B cell (primary cell): ENCODE data around the gene GET4. TPM values are rescaled to one million over a fixed set of nuclear protein-coding genes. Genes with fewer than 3 reads are reported as not detected.

Source experiments
- ATAC-seq: fragments of 200-7000 bp; cut with Tn5 transposase; one replicate; pipeline ENCODE4 v1.10.0; 2021; ENCODE audit warnings: low read depth, mild to moderate bottlenecking, moderate number of reproducible peaks, moderate library complexity
- CTCF ChIA-PET: fragments of 350-600 bp; sonication (Branson Sonifier 250); formaldehyde crosslinking; loops from one replicate; lab custom pipeline; 2021; ENCODE audit warnings: antibody characterized with exemption, inconsistent platforms; lab: Charles Lee
- POLR2A ChIA-PET: fragments of 350-600 bp; sonication (Branson Sonifier 250); formaldehyde crosslinking; loops from one replicate; lab custom pipeline; 2021; ENCODE audit warnings: antibody characterized with exemption; lab: Charles Lee
- DNase-seq: peaks from one replicate; pipeline ENCODE4 v3.0.0; 2013
- H2AFZ ChIP-seq: 2 replicates; pipeline ENCODE4 v1.6.1; 2012; ENCODE audit warnings: mild to moderate bottlenecking, low read depth, low read length; ENCODE audit not compliant: insufficient read depth, poor library complexity, severe bottlenecking
- H3K27ac ChIP-seq, 2 donors: 1 replicate in 1 of 2; 2 replicates in 1 of 2; pipeline ENCODE4 v1.5.1; 2012 to 2013; ENCODE audit warnings: low read length in 2 of 2, mild to moderate bottlenecking in 2 of 2, moderate library complexity in 1 of 2
- H3K27me3 ChIP-seq, 4 experiments: fragments of 200-600 bp in 1 of 4; sonication (generic) in 1 of 4; replicated peaks in 1 of 4; 1 replicate in 2 of 4; 2 replicates in 2 of 4; pipeline versions ENCODE4 v1.6.1 to v1.7.0; 2013 to 2016; ENCODE audit warnings: low read length in 3 of 4, mild to moderate bottlenecking in 2 of 4, mixed read lengths in 1 of 4, moderate library complexity in 1 of 4; ENCODE audit not compliant: insufficient read depth in 4 of 4, control insufficient read depth in 3 of 4; ENCODE audit errors: control extremely low read depth in 1 of 4
- H3K36me3 ChIP-seq, 2 experiments: replicated peaks in 1 of 2; 1 replicate in 1 of 2; 2 replicates in 1 of 2; pipeline versions ENCODE4 v1.6.1 to v1.7.1; 2013; ENCODE audit warnings: low read length in 1 of 2; ENCODE audit not compliant: insufficient read depth in 2 of 2, control insufficient read depth in 1 of 2; ENCODE audit errors: control extremely low read depth in 1 of 2, extremely low read depth in 1 of 2
- H3K4me1 ChIP-seq, 2 donors: fragments of 200-600 bp in 1 of 2; sonication (generic) in 1 of 2; 1 replicate in 1 of 2; 2 replicates in 1 of 2; pipeline versions ENCODE4 v1.5.1 to v1.6.1; 2013 to 2017; ENCODE audit warnings: low read length in 2 of 2; ENCODE audit not compliant: control insufficient read depth in 2 of 2, insufficient read depth in 2 of 2
- H3K4me2 ChIP-seq: replicated peaks from 2 replicates; pipeline ENCODE3; 2012; ENCODE audit warnings: mild to moderate bottlenecking, low read depth, low read length; ENCODE audit not compliant: poor library complexity, severe bottlenecking
- H3K4me3 ChIP-seq, 5 experiments: fragments of 200-600 bp in 1 of 5; sonication (generic) in 1 of 5; 1 replicate in 3 of 5; 2 replicates in 2 of 5; pipeline versions ENCODE4 v1.5.1 to v1.7.0; 2011 to 2016; ENCODE audit warnings: low read length in 4 of 5, mild to moderate bottlenecking in 4 of 5, low read depth in 2 of 5, control low read depth in 1 of 5, moderate library complexity in 1 of 5; ENCODE audit not compliant: insufficient read depth in 1 of 5; ENCODE audit errors: control extremely low read depth in 1 of 5, extremely low read depth in 1 of 5
- H3K79me2 ChIP-seq: fragments of 200-600 bp; sonication (generic); one replicate; pipeline ENCODE4 v1.6.0; 2016; ENCODE audit warnings: low read length; ENCODE audit not compliant: control insufficient read depth, insufficient read depth
- H3K9ac ChIP-seq: fragments of 200-600 bp; sonication (generic); 2 replicates; pipeline ENCODE4 v1.6.1; 2017; ENCODE audit warnings: mild to moderate bottlenecking, low read length, moderate library complexity
- H3K9me3 ChIP-seq, 3 donors: one replicate each; pipeline versions ENCODE4 v1.6.1 to v1.7.1; 2013; ENCODE audit warnings: low read length in 2 of 3; ENCODE audit not compliant: control insufficient read depth in 2 of 3, insufficient read depth in 1 of 3; ENCODE audit errors: control extremely low read depth in 1 of 3
- H4K20me1 ChIP-seq: 2 replicates; pipeline ENCODE4 v1.6.0; 2012; ENCODE audit warnings: mild to moderate bottlenecking, low read length; ENCODE audit not compliant: insufficient read depth, control insufficient read depth, poor library complexity, severe bottlenecking
- H3K27ac Mint-ChIP-seq: one replicate; pipeline ENCODE4 v1.8.0; 2021; ENCODE audit warnings: mixed read lengths
- H3K27me3 Mint-ChIP-seq: one replicate; pipeline ENCODE4 v1.8.0; 2021; ENCODE audit warnings: mixed read lengths
- H3K4me1 Mint-ChIP-seq: one replicate; pipeline ENCODE4 v1.8.0; 2021; ENCODE audit warnings: mixed read lengths
- H3K4me3 Mint-ChIP-seq: one replicate; pipeline ENCODE4 v1.8.0; 2021; ENCODE audit warnings: mixed read lengths
- H3K9me3 Mint-ChIP-seq: one replicate; pipeline ENCODE4 v1.8.0; 2022; ENCODE audit warnings: mixed read lengths; ENCODE audit not compliant: insufficient read depth
- EZH2 ChIP-seq: IDR thresholded peaks from 2 replicates; pipeline ENCODE4 v1.6.1; 2012; ENCODE audit warnings: borderline replicate concordance, low read depth, mild to moderate bottlenecking, moderate library complexity, low read length; ENCODE audit not compliant: insufficient read depth, poor library complexity, severe bottlenecking
- WGBS: methylation state at CpG from one replicate; pipeline ENCODE4 v1.1.5; 2013; ENCODE audit warnings: missing lambda C conversion rate; ENCODE audit not compliant: insufficient coverage; 5-methylcytosine and 5-hydroxymethylcytosine counted together
- intact Hi-C: fragments of 100-400 bp; cut with micrococcal nuclease; formaldehyde crosslinking; loops from one replicate; pipeline ENCODE4 v1.10.0; 2022
- polyA plus RNA-seq: library from polyadenylated mRNA; depleted of rRNA; stranded (reverse); fragments of >200 nt; gene quantifications from 2 replicates; pipeline ENCODE4 v1.2.3, GENCODE V29; 2012
- total RNA-seq, 2 donors: library from RNA; stranded (reverse); fragments of 120-200 nt in 1 of 2; gene quantifications; 1 replicate in 1 of 2; 2 replicates in 1 of 2; pipeline versions ENCODE4 v1.2.3 to v1.2.4, GENCODE V29; 2013 to 2022
- TF ChIP-seq, protein P1 (sequence below): fragments of 200-600 bp; IDR thresholded peaks from one replicate; pipeline ENCODE4 v1.8.0; 2022; ENCODE audit warnings: antibody characterized with exemption, mild to moderate bottlenecking

Gene GET4
- total and polyA plus RNA-seq, 2 donors (not counting 1 experiment from before 2014, with no cell fraction given): 53.5 to 65.5 TPM

GRCh38 chr7:890868-891267 is 14.5 kb downstream of the GET4 start:
- Mint-ChIP-seq H3K27me3 (no peaks in the 10 kb centered on the region), H3K27ac (no peak overlapping the region), H3K4me1 (peaks cover 2% of the 10 kb centered on the region), H3K4me3 (no peak overlapping the region), H3K9me3 (no peaks in the 10 kb centered on the region)
- H3K4me3 ChIP-seq: no peak overlapping the region
- ATAC-seq (no peak), DNase-seq (no peak)
- H3K27ac ChIP-seq: no peak overlapping the region
- no peak overlapping the region for H3K9ac ChIP-seq
- no peaks in the 10 kb centered on the region for H3K27me3 ChIP-seq
- no peaks in the 10 kb centered on the region for H3K4me1 ChIP-seq
- intact Hi-C loops: no loop called here
- POLR2A ChIA-PET: no interaction called here
- CTCF ChIA-PET: interaction anchor here (0.8 kb wide), 1 partner anchor 19 kb away, joined by 4 read pairs; no protein-coding TSS in a partner anchor
- no peak overlapping the region for H3K4me2 ChIP-seq
- no peak overlapping the region for H2AFZ ChIP-seq
- no peak for TF ChIP-seq EZH2
- TF ChIP-seq, protein P1, sequence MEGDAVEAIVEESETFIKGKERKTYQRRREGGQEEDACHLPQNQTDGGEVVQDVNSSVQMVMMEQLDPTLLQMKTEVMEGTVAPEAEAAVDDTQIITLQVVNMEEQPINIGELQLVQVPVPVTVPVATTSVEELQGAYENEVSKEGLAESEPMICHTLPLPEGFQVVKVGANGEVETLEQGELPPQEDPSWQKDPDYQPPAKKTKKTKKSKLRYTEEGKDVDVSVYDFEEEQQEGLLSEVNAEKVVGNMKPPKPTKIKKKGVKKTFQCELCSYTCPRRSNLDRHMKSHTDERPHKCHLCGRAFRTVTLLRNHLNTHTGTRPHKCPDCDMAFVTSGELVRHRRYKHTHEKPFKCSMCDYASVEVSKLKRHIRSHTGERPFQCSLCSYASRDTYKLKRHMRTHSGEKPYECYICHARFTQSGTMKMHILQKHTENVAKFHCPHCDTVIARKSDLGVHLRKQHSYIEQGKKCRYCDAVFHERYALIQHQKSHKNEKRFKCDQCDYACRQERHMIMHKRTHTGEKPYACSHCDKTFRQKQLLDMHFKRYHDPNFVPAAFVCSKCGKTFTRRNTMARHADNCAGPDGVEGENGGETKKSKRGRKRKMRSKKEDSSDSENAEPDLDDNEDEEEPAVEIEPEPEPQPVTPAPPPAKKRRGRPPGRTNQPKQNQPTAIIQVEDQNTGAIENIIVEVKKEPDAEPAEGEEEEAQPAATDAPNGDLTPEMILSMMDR: no peak
- peaks cover 37% of the 10 kb centered on the region for H3K79me2 ChIP-seq
- no peaks in the 10 kb centered on the region for H3K9me3 ChIP-seq
- peaks cover 67% of the 10 kb centered on the region for H4K20me1 ChIP-seq
- H3K36me3 ChIP-seq: peaks cover 0 to 82% of the 10 kb centered on the region in 2 experiments
- WGBS: 93% methylated on average over 14 of the region's 15 CpGs

DNA sequence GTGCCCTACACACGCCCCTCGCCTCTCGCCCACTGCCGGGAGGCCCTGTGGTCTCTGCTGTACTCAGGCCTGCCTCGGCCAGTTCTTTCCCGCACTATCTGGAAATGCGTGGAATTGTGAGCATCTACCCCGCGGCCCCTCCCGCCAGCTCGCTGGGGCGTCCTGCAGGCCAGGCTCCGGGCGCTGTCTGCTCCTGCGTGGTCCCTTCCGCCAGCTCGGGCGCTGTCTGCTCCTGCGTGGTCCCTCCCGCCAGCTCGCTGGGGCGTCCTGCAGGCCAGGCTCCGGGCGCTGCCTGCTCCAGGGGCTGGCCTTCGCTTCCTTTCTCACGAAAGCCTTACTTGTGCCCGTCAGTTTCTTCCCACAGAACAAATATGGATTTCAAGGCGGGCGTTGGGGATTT is 14.9 kb downstream of the GET4 start:
- ATAC-seq: no peak
- Mint-ChIP-seq H3K27me3 (no peaks in the 10 kb centered on the region), H3K9me3 (no peaks in the 10 kb centered on the region), H3K27ac (no peak overlapping the region), H3K4me1 (peaks cover under 1% of the 10 kb centered on the region), H3K4me3 (no peak overlapping the region)
- no peak overlapping the region for H2AFZ ChIP-seq
- no peak for DNase-seq
- peaks cover 33% of the 10 kb centered on the region for H3K79me2 ChIP-seq
- no peak overlapping the region for H3K4me2 ChIP-seq
- H3K4me3 ChIP-seq: no peak overlapping the region
- POLR2A ChIA-PET: no interaction called here
- 98% methylated on average over 28 of the region's 29 CpGs for WGBS
- CTCF ChIA-PET: interaction anchor here (0.8 kb wide), 1 partner anchor 18 kb away, joined by 4 read pairs; no protein-coding TSS in a partner anchor
- H3K9ac ChIP-seq: no peak overlapping the region
- intact Hi-C loops: no loop called here
- no peaks in the 10 kb centered on the region for H3K9me3 ChIP-seq
- no peak overlapping the region for H3K27ac ChIP-seq
- TF ChIP-seq, protein P1: no peak
- no peak for TF ChIP-seq EZH2
- peaks cover 0 to 85% of the 10 kb centered on the region in 2 experiments for H3K36me3 ChIP-seq
- H3K4me1 ChIP-seq: no peaks in the 10 kb centered on the region
- peaks cover 63% of the 10 kb centered on the region for H4K20me1 ChIP-seq
- H3K27me3 ChIP-seq: no peaks in the 10 kb centered on the region
